Epithelial cell of proximal tubule (primary cell): ENCODE data around the gene GOLGA6B. TPM values are rescaled to one million over a fixed set of nuclear protein-coding genes. Genes with fewer than 3 reads are reported as not detected.
"Not testable (repeated sequence)": the region's sequence is repeated elsewhere in the genome, so short reads cannot be mapped to it uniquely, and the experiment has no call there.

Experiments
- DNase-seq: peaks from one replicate; pipeline ENCODE4 v3.0.0-alpha.2; 2011; ENCODE audit warnings: low read depth
- H3K4me3 ChIP-seq: 2 replicates; pipeline ENCODE4 v1.5.1; 2011; ENCODE audit warnings: low read depth, mild to moderate bottlenecking, low read length
- total RNA-seq: library from RNA; depleted of rRNA; stranded (reverse); fragments of >200 nt; gene quantifications from 2 replicates; pipeline ENCODE4 v1.2.3, GENCODE V29; 2015
- TF ChIP-seq, protein P1 (sequence below): conservative IDR thresholded peaks from 2 replicates; pipeline ENCODE4 v1.5.1; 2012; ENCODE audit warnings: low read depth, mild to moderate bottlenecking, low read length

Gene GOLGA6B, protein sequence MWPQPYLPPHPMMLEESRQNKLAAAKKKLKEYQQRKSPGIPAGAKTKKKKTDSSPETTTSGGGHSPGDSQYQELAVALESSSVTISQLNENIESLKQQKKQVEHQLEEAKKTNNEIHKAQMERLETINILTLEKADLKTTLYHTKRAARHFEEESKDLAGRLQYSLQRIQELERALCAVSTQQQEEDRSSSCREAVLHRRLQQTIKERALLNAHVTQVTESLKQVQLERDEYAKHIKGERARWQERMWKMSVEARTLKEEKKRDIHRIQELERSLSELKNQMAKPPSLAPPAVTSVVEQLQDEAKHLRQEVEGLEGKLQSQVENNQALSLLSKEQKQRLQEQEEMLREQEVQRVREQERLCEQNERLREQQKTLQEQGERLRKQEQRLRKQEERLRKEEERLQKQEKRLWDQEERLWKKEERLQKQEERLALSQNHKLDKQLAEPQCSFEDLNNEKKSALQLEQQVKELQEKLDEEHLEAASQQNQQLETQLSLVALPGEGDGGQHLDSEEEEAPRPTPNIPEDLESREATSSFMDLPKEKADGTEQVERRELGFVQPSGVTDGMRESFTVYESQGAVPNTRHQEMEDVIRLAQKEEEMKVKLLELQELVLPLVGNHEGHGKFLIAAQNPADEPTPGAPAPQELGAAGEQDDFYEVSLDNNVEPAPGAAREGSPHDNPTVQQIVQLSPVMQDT
- 0.35 TPM in 1 of 2 replicates, not detected in the other for total RNA-seq

DNA sequence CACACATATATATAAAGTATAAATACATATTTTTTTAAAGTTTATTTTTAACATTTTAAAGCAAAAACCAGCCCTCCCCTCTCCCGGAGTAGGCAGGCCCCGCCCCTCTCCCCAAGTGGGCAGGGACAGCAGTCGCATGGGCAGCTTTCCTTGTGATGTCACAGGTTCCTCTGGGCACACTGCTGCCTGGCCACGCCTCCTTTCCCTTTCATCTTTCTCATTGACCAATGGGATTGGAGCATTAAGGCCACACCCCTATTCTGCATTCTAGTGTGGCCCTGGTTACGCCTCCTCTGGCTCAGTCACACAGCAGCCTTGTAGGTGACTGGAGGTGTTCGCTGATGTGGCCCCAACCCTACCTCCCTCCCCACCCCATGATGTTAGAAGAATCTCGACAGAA is at the start of gene GOLGA6B:
Gene GOLGA6B, plus strand, starts transcription at position 301 of the 400 bp plus-strand sequence. Its CDS starts 41 bp downstream, at position 342.
- H3K4me3 ChIP-seq, DNase-seq: not testable (repeated sequence)

DNA sequence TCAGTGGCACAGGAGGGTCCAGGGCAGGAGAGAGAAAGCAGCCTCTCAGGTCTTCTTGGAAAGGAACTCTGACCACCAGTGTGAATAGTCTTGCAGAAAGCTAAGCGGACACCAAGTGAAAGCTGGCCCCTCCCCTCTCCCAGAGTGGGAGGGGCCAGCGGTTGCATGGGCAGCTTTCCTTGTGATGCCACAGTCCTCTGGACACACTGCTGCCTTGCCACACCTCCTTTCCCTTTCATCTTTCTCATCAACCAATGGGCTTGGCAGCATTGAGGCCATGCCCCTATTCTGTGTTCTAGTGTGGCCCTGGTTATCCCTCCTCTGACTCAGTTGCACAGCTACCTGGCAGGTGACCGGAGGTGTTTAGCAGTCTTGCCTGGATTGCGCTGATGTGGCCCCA is 49.7 kb upstream of the GOLGA6B start:
- TF ChIP-seq, protein P1, sequence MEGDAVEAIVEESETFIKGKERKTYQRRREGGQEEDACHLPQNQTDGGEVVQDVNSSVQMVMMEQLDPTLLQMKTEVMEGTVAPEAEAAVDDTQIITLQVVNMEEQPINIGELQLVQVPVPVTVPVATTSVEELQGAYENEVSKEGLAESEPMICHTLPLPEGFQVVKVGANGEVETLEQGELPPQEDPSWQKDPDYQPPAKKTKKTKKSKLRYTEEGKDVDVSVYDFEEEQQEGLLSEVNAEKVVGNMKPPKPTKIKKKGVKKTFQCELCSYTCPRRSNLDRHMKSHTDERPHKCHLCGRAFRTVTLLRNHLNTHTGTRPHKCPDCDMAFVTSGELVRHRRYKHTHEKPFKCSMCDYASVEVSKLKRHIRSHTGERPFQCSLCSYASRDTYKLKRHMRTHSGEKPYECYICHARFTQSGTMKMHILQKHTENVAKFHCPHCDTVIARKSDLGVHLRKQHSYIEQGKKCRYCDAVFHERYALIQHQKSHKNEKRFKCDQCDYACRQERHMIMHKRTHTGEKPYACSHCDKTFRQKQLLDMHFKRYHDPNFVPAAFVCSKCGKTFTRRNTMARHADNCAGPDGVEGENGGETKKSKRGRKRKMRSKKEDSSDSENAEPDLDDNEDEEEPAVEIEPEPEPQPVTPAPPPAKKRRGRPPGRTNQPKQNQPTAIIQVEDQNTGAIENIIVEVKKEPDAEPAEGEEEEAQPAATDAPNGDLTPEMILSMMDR, result no peak
- H3K4me3 ChIP-seq, result no peak overlapping the region
- no peak for DNase-seq

DNA sequence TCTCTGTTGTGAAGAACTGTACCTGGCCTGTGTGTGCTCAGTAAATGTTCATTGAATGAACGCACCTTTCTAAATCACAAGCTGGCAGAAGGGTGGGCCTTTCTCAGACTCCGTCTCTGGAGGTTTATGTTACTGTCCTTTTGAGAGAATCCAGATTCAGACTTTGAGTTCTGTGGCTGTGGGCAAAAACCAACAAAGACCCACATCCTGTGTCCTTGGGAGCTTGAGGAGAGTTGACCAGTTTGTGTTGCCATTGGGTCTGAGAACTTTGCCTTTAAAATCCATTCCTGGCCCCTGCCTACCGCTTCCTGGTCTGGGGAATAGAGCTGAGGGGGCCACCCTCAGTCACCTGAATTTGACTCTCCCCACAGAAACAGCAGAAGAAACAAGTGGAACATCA is 46.4 kb upstream of the GOLGA6B start:
- H3K4me3 ChIP-seq, DNase-seq: not testable (repeated sequence)

DNA sequence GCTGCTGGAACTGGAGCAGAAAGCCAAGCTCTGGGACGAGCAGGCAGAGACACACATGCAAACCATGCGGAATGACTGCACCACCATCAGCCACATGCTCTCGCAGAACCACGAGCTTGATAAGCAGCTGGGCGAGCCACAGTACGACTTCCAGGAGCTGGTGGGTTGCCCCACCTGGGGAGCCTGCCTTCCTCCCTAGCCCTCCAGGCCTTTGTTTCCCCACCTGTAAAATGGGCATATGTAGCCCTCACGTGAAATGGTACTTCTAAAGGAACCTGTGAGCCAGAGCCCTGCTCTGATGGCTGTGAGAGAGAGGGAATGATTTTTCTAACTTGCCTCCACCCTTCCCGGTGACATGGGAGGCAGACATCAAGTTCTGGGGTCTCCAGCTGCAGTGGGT is 44.6 kb upstream of the GOLGA6B start:
- TF ChIP-seq, protein P1, result no peak
- DNase-seq, result no peak
- no peak overlapping the region for H3K4me3 ChIP-seq

DNA sequence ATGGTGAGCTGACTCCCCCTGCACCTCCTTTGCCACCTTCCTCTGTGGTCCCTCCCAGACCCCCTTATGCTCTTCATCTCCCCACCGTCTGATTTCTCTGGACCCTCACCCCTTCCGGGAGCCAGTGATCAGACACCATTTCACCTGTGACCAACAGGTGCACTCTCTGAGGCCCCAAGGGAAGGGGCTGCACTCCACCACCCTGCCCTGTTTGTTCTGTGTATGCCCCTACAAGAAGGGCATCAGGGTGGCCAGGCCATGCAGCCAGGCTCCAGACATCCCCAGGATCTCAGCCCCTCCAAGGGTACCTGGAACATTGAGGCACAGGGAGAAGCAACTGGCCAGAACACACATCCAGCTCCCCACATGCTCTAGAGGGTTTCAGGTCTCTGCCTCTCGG is 42.2 kb upstream of the GOLGA6B start:
- not testable (repeated sequence) for DNase-seq, H3K4me3 ChIP-seq

DNA sequence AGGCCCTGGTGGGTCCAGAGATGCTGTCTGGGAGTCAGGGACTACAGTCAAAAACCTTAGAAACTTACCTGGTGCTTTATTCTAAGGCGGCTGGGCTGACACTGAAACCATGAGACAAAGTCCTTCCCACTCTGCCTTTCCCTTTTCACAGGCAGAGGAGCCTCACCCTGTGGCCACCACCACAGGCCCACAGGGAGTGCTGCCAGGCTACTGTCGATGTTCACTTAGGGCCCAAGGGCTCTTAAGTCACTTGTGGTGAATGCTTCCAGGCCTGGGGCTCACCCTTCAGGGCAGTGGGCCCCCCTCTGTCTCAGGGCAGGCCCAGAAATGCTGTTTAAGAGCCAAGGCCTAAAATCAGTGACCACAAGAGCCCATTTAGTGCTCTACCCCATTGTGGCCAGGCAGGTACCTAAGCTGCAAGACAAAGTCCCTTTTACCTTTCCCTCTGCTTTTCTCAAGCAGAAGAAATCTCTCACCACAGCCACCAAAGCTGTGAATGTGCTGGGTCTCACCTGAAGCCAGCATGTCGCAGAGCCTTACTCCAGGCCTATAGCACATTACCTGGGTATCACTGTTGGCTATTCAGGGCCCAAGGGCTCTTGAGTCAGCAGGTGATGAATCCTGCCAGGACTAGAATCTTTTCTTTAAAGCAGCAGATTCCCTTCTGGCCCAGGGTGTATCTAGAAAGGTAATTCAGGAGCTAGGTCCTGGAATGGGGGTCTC is 39.5 kb upstream of the GOLGA6B start:
- TF ChIP-seq, protein P1, result no peak
- no peak for DNase-seq
- H3K4me3 ChIP-seq, result no peak overlapping the region

DNA sequence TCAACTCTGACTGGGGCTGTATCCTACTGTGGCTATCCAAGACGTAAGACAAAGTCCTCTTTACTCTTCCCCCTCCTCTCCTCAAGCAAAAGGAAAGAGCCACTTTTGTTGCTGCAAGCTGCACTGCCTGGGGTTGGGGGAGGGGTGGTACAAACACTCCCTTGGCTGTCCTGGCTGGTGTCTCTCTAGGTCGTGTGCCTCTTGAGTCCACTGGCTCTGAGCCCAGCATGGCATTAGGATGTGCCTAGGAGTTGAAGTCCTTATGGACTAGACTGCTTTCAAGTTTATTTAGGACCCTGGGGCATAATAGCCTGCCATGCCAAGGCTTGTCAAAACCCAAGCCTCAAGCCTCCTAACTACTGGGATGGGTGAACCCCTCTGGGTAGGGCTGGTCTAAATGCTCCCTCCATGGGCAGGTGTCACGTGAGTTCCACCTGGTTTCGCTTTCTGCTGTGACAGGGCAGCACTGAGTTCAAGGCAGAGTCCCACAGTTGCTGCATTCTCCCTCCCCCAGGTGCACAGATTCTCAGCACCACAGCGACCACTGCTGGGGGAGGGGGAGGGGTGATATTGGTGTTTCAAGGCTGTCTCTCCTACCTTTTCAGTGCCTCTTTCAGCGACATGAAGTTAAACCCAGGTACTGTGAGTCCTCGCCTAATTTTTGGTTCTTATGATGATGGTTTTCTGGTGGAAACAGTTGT is 38.8 kb upstream of the GOLGA6B start:
- not testable (repeated sequence) for DNase-seq, H3K4me3 ChIP-seq

DNA sequence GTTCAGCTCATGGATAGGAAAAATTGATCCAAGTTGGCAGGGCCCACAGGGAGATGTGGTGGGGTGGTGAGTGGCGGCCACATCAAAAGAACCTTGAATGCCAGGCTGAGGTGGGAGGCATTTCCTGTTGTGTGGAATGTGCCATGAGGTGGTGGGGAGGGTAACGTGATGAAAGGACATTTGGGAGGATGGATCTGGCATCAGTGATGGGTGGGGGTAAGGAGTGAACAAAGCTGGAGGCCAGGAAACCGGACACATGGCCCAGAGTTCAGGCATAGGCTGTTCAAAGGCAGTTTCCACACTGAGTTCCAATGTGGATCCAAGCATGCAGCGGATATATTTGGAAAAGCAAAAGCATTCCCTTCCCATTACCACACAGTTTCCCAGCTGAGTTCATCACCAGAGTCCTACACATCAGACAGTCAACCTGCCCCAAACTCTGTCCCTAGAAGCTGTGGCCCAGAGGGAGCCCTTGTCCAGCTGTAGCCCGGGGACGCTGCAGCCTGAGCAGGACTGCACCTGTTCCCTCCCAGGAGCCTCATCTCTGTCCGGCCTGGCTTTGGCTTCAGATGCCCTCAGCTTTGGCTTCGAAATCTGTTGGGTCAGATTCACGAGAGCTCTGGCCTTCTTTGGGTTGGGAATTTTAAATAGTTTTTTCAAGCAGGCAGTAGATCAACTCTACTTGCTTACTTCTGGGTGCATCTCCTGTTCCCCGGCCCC is 37.8 kb upstream of the GOLGA6B start:
- TF ChIP-seq, protein P1, result no peak
- DNase-seq, result no peak

DNA sequence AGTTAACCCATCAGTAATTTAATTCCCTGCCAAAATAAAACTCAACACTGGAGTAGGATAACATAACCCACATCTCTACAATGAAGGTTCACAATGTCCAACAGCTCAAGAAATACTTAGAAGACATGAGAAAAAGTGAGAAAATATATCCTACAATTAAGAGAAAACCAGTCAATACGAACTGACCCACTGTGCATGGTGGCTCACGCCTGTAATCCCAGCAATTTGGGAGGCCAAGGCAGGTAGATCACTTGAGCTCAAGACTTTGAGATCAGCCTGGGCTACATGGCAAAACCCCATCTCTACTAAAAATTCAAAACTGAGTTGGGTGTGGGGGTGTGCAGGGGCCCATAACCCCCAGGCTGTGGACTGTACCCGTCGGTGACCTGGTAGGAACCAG is 30.6 kb upstream of the GOLGA6B start:
- not testable (repeated sequence) for DNase-seq, H3K4me3 ChIP-seq

More for the DNA sequence above, 37.8 kb upstream of the GOLGA6B start:
- no peak overlapping the region for H3K4me3 ChIP-seq

DNA sequence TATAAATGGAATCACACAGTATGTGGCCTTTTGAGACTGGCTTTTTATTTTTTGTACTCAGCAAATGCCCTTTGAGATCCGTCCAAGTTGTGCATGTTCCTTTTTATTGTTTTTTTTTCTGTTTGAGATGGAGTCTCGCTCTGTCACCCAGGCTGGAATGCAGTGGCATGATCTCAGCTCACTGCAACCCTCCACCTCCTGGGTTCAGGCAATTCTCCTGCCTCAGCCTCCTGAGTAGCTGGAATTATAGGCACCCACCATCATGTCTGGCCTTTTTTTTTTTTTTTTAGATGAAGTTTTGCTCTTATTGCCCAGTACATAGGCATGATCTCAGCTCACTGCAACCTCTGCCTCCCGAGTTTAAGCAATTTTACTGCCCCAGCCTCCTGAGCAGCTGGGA is 28.3 kb upstream of the GOLGA6B start:
- not testable (repeated sequence) for DNase-seq, H3K4me3 ChIP-seq
